Stimulated activated CD8-positive, alpha-beta memory T cell treated with anti-CD3 and anti-CD28 coated beads, Interleukin-12 subunit alpha, Interleukin-12 subunit beta, amount 100 ng/mL, for 4 hours (primary cell): ENCODE results near the gene UGCG.
"Not testable (repeated sequence)": the region's sequence is repeated elsewhere in the genome, so short reads cannot be mapped to it uniquely, and the experiment has no call there.

Experiments used
- DNase-seq: peaks from one replicate; pipeline ENCODE4 v3.0.0-alpha.2; 2020; ENCODE audit warnings: low read depth

Gene UGCG

DNA sequence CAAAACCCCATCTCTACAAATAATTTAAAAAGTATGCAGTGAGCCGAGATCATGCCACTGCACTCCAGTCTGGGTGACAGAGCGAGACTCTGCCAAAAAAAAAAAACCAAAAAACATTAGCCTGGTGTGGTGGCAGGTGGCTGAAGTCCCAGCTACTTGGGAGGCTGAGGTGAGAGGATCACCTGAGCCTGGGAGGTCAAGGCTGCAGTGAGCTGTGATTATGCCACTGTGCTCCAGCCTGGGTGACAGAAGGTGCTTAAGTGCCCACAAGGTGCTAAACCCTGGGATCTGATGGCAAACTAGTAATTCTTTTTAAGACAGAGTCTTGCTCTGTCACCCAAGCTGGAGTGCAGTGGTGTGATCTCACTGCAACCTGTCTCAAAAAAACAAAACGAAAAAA is 5.7 kb upstream of the UGCG start:
- DNase-seq: not testable (repeated sequence)

DNA sequence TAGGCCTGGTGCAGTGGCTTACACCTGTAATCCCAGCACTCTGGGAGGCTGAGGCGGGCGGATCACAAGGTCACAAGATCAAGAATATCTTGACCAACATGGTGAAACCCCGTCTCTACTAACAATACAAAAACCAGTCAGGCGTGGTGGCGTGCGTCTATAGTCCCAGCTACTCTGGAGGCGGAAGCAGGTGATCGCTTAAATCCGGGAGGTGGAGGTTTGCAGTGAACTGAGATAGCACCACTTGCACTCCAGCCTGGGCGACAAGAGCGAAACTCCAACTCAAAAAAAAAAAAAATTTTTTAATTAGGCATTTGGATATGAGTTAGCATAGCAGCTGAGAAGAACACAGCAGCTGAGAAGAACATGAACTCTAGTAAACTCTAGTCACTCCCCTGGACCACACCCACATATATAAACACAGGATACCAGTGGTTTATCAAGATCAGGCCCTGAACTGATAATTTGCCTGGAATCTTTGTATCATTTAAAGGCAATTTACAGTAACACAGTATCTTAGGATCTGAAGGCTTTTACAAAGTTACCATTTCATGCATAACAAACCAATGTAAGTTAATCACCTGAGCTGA is 4.6 kb upstream of the UGCG start:
- DNase-seq: no peak

- no peak for DNase-seq
These were observed 457 bp downstream of the UGCG start for GRCh38 chr9:111896942-111897600.

- DNase-seq: no peak
These were observed 1.1 kb downstream of the UGCG start for GRCh38 chr9:111897601-111898137.

GRCh38 chr9:111898331-111899096 is 1.9 kb downstream of the UGCG start:
- DNase-seq: no peak

- DNase-seq: no peak
These were observed 3.7 kb downstream of the UGCG start for GRCh38 chr9:111900151-111900857.

DNA sequence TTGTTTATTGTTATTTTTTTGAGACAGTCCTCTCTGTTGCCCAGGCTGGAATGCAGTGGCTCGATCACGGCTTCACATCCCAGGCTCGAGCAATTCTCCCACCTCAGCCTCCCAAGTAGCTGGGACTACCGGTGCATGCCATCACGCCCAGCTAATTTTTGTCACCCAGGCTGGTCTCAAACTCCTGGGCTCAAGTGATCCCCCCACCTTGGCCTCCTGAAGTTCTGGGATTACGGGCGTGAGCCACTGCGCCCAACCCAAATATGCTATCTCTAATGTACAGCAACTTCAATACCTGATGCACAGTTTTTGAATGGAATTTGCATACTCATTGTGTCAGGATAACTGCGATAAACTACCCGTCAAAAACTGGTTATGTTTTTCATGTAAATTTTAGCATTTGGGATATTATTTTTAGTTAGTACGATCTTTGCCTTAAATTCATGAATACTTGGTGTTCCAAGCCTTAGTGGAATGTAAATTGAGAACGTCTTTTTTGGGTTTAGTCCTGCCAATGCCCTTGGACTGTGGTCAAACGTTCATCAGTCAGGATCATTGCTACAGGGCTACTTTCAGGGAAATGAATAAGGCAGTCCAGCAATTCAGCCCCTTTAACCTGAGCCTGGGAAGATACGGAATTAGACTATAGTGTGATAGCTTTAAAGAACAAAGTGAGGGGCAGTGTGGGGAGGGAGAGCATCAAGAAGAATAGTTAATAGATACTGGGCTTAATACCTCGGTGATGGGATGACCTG is 4.4 kb downstream of the UGCG start:
- DNase-seq: no peak

- no peak for DNase-seq
These were observed 6.0 kb downstream of the UGCG start for GRCh38 chr9:111902391-111903139.

- DNase-seq: not testable (repeated sequence)
These were observed 6.9 kb downstream of the UGCG start for GRCh38 chr9:111903535-111903934.

DNA sequence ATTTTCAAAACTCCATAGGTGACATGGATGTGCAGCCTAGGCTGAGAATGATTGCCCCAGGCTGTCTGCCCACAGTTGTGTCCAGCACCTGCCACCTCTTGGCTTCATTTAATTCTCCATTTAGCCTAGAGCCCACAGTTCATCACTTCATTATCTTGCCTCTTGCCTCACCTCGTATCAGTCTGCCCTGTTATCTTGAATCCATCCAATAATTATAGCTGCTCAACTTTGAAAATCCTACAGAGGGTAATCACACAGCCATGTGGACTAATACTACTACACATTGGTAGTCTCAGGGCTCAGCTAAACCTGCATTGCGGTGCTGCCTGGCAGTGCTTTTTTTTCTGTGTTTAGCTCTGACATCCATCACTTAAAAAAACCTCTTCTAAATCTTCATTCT is 7.4 kb downstream of the UGCG start:
- DNase-seq: no peak

- no peak for DNase-seq
These were observed 8.3 kb downstream of the UGCG start for GRCh38 chr9:111904891-111905291.

- DNase-seq: no peak
These were observed 10.5 kb downstream of the UGCG start for GRCh38 chr9:111907147-111907546.

DNA sequence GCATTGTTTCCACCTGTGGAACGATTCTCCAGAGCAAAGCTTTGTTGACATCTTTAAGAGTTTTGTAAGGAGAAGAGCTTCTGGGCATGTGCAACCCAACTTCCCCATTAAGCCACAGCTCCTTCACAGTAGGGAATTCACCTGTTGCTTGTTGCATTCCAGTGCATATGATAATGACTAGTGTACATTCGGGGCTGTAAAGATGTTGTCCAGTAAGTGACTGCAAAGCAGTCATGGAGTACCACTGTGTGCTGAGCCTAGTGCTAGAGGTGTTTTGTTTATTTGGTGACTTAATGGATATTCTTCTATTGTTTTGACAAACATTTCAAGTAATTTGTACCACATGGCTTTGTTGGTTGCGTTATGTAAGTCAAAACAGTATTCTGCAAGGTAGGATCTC is 12.8 kb downstream of the UGCG start:
- DNase-seq: no peak

DNA sequence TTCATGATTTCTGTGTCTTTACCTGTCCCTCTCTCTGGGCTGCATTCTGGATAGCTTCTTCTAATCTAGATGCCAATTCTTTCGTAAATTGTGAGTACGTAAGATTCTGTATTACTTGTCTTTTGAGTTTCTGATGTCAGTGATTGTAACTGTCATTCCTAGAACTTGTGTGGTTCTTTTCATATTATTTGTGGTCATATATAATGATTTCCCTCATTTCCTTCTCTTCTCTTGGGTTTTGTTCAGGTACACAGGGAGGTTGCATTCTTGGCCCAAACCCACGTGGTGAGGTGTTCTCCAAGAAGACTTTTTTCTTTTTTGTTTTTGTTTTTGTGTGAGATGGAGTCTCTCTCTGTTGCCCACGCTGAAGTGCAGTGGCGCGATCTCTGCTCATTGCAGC is 13.8 kb downstream of the UGCG start:
- no peak for DNase-seq

GRCh38 chr9:111913159-111913558 is 16.5 kb downstream of the UGCG start:
- no peak for DNase-seq

DNA sequence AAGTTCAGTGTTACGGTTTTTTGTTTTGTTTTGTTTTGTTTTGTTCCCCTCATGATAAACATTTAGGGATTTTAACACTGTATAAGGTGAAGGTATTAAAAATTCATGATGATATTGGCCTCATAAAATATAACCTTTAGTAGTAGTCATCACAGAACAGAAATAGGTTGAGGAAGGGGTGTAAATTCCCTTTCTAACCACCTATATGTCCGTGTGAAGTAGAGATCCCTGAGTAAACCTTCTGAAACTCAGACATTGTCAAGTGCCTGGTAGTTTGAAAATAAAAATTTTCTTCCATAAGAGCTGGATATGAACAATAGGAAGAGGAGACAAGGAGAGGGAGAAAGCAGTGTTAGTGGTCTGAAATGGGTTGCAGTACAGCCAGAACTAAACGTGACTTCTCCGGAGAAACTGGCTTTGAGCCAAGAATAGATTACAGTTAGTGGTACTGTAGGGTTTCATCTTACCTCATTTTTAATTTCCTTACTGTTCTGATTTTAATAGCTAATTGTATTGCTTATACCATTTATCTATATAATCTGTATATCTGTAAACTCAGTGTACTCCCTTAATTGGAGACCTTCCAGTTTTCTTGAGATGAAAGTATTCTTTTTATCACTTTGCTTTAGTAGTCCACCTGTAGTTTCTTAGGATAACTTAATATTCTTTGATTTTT is 18.3 kb downstream of the UGCG start:
- DNase-seq: no peak

DNA sequence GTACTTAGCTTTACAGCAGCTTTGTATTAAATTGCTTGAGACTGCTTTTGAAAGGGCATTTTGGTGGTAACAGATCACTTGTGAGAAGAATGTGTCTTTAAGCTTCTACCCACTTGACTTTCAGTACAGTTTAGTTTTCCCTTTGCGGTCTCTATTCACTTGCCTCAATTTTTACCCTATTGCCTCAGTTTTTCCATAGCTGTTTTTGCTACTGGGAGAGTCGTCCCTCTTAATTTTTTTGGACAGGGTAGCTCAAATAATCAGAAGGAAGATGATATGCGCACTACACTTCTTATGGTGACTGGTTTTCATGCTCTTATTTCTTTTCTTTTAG is 18.8 kb downstream of the UGCG start:
- no peak for DNase-seq

DNA sequence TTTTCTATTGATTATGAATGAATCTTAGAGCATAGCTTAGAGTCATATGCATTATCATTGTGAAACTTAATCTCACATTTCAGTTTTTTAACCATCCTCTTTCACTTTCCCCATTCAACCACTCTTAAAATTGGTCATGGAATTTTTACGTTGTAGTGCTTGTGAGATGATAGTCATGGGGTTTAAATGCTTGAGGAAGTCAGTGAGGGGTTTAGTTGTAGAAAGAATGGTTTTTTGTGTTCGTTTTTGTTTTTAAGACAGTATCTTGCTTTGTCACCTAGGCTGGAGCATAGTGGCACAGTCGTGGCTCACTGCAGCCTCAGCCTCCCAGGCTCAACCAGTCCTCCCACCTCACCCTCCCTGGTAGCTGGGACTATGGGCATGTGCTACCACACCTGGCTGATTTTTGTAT is 19.6 kb downstream of the UGCG start:
- DNase-seq: no peak

DNA sequence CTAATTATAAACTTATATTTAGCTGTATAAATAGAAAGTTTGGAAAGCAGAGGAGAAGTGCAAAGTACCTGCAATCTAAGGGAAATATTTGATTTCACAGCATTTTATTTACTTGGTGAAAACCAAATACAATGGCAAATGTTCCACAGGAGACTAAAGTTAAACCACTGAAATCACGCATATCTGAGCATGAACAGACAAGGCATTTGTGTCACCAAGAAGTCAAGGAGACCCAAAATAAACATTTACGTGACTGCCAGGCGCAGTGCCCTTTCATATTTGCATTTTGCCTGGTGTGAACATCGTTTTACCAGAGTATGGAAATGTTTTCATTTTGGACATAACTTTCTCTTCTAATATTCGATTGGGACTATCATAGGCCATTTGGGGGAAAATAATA is 20.6 kb downstream of the UGCG start:
- DNase-seq: no peak

DNA sequence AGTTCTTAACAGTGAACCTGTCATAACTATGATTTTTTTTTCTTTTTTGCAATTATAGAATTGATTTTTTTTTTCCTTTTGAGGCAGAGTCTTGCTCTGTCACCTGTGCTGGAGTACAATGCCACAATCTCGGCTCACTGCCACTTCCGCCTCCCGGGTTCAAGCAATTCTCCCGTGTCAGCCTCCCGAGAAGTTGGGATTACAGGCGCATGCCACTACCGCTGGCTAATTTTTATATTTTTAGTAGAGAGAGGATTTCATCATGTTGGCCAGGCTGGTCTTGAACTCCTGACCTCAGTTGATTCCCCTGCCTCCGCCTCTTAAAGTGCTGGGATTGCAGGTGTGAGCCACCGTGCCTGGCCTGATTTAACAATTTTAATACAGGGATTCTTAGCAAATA is 21.4 kb downstream of the UGCG start:
- DNase-seq: no peak

DNA sequence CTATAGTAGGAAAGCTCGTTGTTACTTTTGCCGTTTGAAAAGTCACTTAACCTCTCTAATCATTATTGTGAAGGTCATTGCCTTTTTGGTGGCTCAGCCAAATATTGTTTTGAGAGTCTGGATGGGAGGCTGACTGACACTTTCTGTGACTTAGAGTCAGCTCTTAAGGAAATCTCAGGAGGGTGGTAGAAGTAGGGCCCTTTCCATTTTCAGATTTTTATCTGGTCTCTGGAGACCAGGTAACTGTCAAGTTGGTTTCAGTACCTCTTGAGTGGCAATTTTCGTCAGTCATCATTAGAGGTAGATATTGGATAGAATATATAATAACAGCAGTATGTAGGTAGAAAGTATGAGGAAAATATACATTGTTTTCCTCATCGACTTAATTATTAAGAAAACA is 23.3 kb downstream of the UGCG start:
- DNase-seq: no peak
